ENCODE data around the gene SMPD3.

SMPD3 gene

DNA sequence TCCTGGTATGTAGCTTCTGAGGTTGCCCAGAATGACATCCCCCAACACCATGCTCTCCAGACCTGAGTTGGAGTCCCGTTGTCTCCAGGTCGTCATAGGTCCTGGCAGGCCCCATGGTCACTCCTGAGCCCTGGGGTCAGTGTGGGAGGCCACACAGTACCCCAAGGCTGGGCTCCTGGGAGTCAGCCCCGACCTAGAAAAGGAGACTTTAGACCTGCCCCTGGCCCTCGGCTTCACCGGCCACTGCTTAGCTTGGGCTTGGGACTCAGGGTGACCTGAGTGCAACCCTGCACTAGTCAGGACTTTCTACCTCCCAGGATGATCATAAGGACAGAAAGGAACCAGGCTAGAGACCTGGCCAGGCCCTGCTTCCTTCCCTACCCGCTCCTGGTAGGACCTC, 71.7 kb downstream of the SMPD3 start:
- H3K9me3 Mint-ChIP-seq: no peaks in the 10 kb centered on the region
- H3K27ac Mint-ChIP-seq: no peak overlapping the region
- no peaks in the 10 kb centered on the region for H3K27me3 Mint-ChIP-seq
- H3K4me3 Mint-ChIP-seq: no peak overlapping the region
- DNase-seq: no peak
- peaks cover 2% of the 10 kb centered on the region for H3K36me3 Mint-ChIP-seq (ENCODE audit: insufficient read depth)
- H3K4me1 Mint-ChIP-seq (ENCODE audit: low read depth in 2 of 2): peaks cover 4 to 10% of the 10 kb centered on the region in 2 donors
- no peak for ATAC-seq (replicated peaks)

GRCh38 chr16:68375801-68376536, 72.3 kb downstream of the SMPD3 start:
- Mint-ChIP-seq H3K27ac (no peak overlapping the region), H3K9me3 (no peaks in the 10 kb centered on the region), H3K36me3 (ENCODE audit: insufficient read depth) (peaks cover 2% of the 10 kb centered on the region), H3K4me1 (ENCODE audit: low read depth in 2 of 2) (peaks cover 8 to 10% of the 10 kb centered on the region in 2 donors), H3K4me3 (no peak overlapping the region), H3K27me3 (no peaks in the 10 kb centered on the region)
- DNase-seq (no peak), ATAC-seq (replicated peaks) (no peak)

DNA sequence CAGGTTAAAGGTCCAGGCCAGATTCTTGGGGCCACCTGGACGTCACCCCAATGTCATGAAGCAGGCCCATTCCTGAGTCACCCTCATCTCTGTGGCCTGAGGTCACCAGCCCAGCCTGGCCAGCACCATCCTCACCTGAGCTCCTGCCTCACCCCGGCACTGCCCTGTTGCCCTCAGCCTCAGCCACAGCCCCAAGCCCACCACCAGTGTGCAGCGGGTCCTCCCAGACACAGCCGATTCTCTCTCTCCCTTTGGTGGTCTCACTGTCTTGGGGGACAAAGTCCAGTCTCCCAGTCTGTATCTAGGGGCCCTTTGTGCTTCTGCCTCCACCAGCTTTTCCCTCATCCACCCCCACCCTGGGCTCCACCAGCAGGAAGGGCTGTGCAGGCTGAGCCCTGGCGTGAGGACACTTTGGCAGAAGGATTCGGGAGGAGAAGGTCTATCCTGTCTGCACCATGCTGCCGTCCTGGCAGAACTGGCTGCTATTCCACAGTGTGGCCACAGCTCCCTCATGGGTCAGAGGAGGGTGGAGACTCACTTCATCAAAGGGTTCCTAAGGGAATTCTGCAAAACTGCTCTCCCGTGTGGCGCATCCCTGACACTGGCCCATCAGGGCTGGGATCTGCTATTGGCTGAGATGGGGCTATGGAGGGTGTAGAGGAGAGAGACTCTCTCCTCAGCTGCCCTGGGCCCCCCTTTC, 73.2 kb downstream of the SMPD3 start:
- H3K36me3 Mint-ChIP-seq (ENCODE audit: insufficient read depth): peaks cover 4% of the 10 kb centered on the region
- H3K9me3 Mint-ChIP-seq: no peaks in the 10 kb centered on the region
- no peak overlapping the region for H3K4me3 Mint-ChIP-seq
- ATAC-seq (replicated peaks) (no peak), DNase-seq (no peak)
- peaks cover 17 to 18% of the 10 kb centered on the region in 2 donors for H3K4me1 Mint-ChIP-seq (ENCODE audit: low read depth in 2 of 2)
- peak overlapping the region in 1 of 2 donors; percentile 53 for H3K27ac Mint-ChIP-seq
- H3K27me3 Mint-ChIP-seq: no peaks in the 10 kb centered on the region

- H3K4me1 Mint-ChIP-seq (ENCODE audit: low read depth in 2 of 2): peaks cover 21 to 25% of the 10 kb centered on the region in 2 donors
- H3K27me3 Mint-ChIP-seq: no peaks in the 10 kb centered on the region
- H3K9me3 Mint-ChIP-seq: no peaks in the 10 kb centered on the region
- H3K4me3 Mint-ChIP-seq: no peak overlapping the region
- DNase-seq (no peak), ATAC-seq (replicated peaks) (no peak)
- H3K36me3 Mint-ChIP-seq (ENCODE audit: insufficient read depth): peaks cover 7% of the 10 kb centered on the region
- H3K27ac Mint-ChIP-seq: peak overlapping the region in 1 of 2 donors; percentile 53
Observed at GRCh38 chr16:68374246-68374805, 74.0 kb downstream of the SMPD3 start.

GRCh38 chr16:68373528-68374245, 74.6 kb downstream of the SMPD3 start:
- Mint-ChIP-seq H3K4me1 (ENCODE audit: low read depth in 2 of 2) (peaks cover 26 to 31% of the 10 kb centered on the region in 2 donors), H3K9me3 (no peaks in the 10 kb centered on the region), H3K27ac (no peak overlapping the region), H3K27me3 (no peaks in the 10 kb centered on the region), H3K36me3 (ENCODE audit: insufficient read depth) (peaks cover 7% of the 10 kb centered on the region), H3K4me3 (no peak overlapping the region)
- ATAC-seq (replicated peaks): no peak
- DNase-seq: no peak

DNA sequence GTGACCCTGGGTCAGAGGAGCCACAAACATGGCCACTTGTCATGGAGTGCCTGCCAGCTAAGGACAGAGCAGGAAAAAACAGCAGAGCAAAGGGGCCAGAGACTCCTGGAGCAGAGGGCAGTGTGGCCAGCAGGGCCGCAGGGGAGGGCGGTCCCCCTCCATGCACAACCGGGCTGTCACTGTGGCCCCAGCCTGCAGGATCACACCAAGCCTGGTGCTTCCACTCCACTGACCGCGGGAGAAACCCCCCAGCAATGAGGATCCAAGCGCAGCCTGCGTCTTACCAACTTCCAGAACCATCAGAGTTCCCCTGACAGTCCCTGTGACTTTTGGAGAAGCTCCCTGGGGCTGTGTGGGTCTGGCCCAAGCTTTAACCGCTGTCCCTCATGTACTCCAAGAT, 75.5 kb downstream of the SMPD3 start:
- Mint-ChIP-seq H3K36me3 (ENCODE audit: insufficient read depth) (peaks cover 7% of the 10 kb centered on the region), H3K4me3 (no peak overlapping the region), H3K27ac (peak overlapping the region in 1 of 2 donors; percentile 60), H3K9me3 (no peaks in the 10 kb centered on the region), H3K4me1 (ENCODE audit: low read depth in 2 of 2) (peaks cover 34 to 39% of the 10 kb centered on the region in 2 donors), H3K27me3 (no peaks in the 10 kb centered on the region)
- no peak for ATAC-seq (replicated peaks)
- no peak for DNase-seq

DNA sequence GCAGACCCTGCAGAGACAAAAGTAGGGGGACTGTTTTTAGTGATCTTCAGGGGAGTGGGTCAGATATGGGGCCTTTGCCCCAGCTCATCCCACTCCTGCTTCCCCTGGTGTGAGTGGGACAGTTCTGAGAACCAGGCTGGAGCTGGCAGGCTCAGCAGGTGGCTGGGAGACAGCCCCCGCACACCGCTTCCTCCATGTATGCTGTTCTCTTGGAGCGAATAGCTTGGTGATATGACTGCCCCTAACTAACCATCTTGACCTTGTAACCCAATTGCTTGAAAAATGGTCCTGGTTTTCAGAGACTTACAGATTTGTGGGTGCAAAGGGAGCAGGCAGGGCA, 76.0 kb downstream of the SMPD3 start:
- H3K9me3 Mint-ChIP-seq: no peaks in the 10 kb centered on the region
- no peak overlapping the region for H3K4me3 Mint-ChIP-seq
- peaks cover 7% of the 10 kb centered on the region for H3K36me3 Mint-ChIP-seq (ENCODE audit: insufficient read depth)
- H3K4me1 Mint-ChIP-seq (ENCODE audit: low read depth in 2 of 2): peaks cover 38 to 39% of the 10 kb centered on the region in 2 donors
- peak overlapping the region in 1 of 2 donors; percentile 60 for H3K27ac Mint-ChIP-seq
- no peaks in the 10 kb centered on the region for H3K27me3 Mint-ChIP-seq
- no peak for ATAC-seq (replicated peaks)
- no peak for DNase-seq

GRCh38 chr16:68371706-68372380, 76.5 kb downstream of the SMPD3 start:
- ATAC-seq (replicated peaks) (no peak), DNase-seq (no peak)
- Mint-ChIP-seq H3K9me3 (no peaks in the 10 kb centered on the region), H3K4me1 (ENCODE audit: low read depth in 2 of 2) (peaks cover 39 to 42% of the 10 kb centered on the region in 2 donors), H3K27ac (peak overlapping the region in 1 of 2 donors; percentile 65), H3K4me3 (no peak overlapping the region), H3K36me3 (ENCODE audit: insufficient read depth) (peaks cover 10% of the 10 kb centered on the region), H3K27me3 (no peaks in the 10 kb centered on the region)

DNA sequence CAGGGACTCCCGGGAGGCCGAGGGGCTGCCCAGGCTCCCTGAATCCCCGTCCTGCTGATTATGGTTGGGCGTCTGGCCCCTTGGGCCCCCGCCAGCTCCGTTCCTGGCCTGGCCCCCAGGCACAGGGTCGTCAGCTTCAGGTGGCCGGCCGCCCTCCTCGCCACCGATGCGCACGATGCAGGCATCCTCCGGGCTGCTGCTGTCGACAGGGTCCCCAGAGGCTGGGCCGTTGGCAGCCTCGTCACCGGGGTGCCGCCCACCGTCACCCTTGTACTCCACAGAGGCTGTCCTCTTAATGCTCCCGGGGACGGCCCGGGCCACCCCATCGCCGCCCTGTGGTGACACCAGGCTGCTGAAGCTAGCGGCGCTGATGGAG, 77.0 kb downstream of the SMPD3 start:
- Mint-ChIP-seq H3K36me3 (ENCODE audit: insufficient read depth) (peaks cover 10% of the 10 kb centered on the region), H3K4me1 (ENCODE audit: low read depth in 2 of 2) (peaks cover 39 to 45% of the 10 kb centered on the region in 2 donors), H3K27me3 (peaks cover 0 to 4% of the 10 kb centered on the region in 2 donors), H3K27ac (peak overlapping the region in 1 of 2 donors; percentile 65), H3K4me3 (peak overlapping the region; percentile 63 to 81), H3K9me3 (no peaks in the 10 kb centered on the region)
- DNase-seq: no peak
- ATAC-seq (replicated peaks): no peak

- ATAC-seq (replicated peaks): peak; percentile 82
- peaks cover 0 to 9% of the 10 kb centered on the region in 2 donors for H3K27me3 Mint-ChIP-seq
Observed at GRCh38 chr16:68370581-68371275, 77.6 kb downstream of the SMPD3 start.

GRCh38 chr16:68369697-68370580, 78.4 kb downstream of the SMPD3 start:
- Mint-ChIP-seq H3K27ac (peak overlapping the region; percentile 52 to 65), H3K9me3 (no peaks in the 10 kb centered on the region), H3K4me1 (ENCODE audit: low read depth in 2 of 2) (peaks cover 39 to 56% of the 10 kb centered on the region in 2 donors), H3K27me3 (peaks cover 0 to 17% of the 10 kb centered on the region in 2 donors), H3K36me3 (ENCODE audit: insufficient read depth) (peaks cover 10% of the 10 kb centered on the region), H3K4me3 (peak overlapping the region; percentile 63 to 81)
- peak in 1 of 3 experiments; percentile 19 for DNase-seq
- peak; percentile 48 for ATAC-seq (replicated peaks)

More at GRCh38 chr16:68370581-68371275, 77.6 kb downstream of the SMPD3 start:
- no peaks in the 10 kb centered on the region for H3K9me3 Mint-ChIP-seq
- peaks cover 39 to 50% of the 10 kb centered on the region in 2 donors for H3K4me1 Mint-ChIP-seq (ENCODE audit: low read depth in 2 of 2)
- peak overlapping the region; percentile 63 to 81 for H3K4me3 Mint-ChIP-seq
- peak; percentile 44 to 58 (median 44) for DNase-seq
- H3K27ac Mint-ChIP-seq: peak overlapping the region; percentile 28 to 65
- peaks cover 10% of the 10 kb centered on the region for H3K36me3 Mint-ChIP-seq (ENCODE audit: insufficient read depth)

- DNase-seq (no peak), ATAC-seq (replicated peaks) (no peak)
- Mint-ChIP-seq H3K4me1 (ENCODE audit: low read depth in 2 of 2) (peaks cover 39 to 57% of the 10 kb centered on the region in 2 donors), H3K27ac (peak overlapping the region; percentile 35 to 87), H3K9me3 (no peaks in the 10 kb centered on the region), H3K36me3 (ENCODE audit: insufficient read depth) (peaks cover 10% of the 10 kb centered on the region), H3K4me3 (peak overlapping the region; percentile 63 to 72), H3K27me3 (peaks cover 0 to 18% of the 10 kb centered on the region in 2 donors)
Observed at GRCh38 chr16:68369168-68369567, 79.1 kb downstream of the SMPD3 start.

Measured in effector memory CD8-positive, alpha-beta T cell (primary cell).